ENCODE measurements around the gene EIF4G1. TPM values are rescaled to one million over a fixed set of nuclear protein-coding genes. Genes with fewer than 3 reads are reported as not detected.

EIF4G1 gene
- total RNA-seq, 1 donor from 2014 or later: 192 TPM

GRCh38 chr3:184384342-184384741, 69.9 kb downstream of the EIF4G1 start:
- no peak for DNase-seq (ENCODE audit: low spot score in 2 of 2)
- Histone ChIP-seq H3K4me3 (no peak overlapping the region), H3K27ac (no peak overlapping the region), H3K9me3 (no peaks in the 10 kb centered on the region), H3K4me1 (peaks cover 0 to 11% of the 10 kb centered on the region in 2 donors), H3K27me3 (no peaks in the 10 kb centered on the region), H3K36me3 (no peaks in the 10 kb centered on the region)
- no peak for TF ChIP-seq CTCF (IDR thresholded peaks at IDR 0.05)
- intact Hi-C loops (cut with DNase I): no loop called here

Other genes starting within 250 kb of the EIF4G1 start
- gene HTR3E, start 217.5 kb upstream of the EIF4G1 start, total RNA-seq: not detected
- 24.7 TPM for gene EIF2B5, start 179.2 kb upstream of the EIF4G1 start, total RNA-seq
- gene DVL3, start 159.2 kb upstream of the EIF4G1 start, total RNA-seq: 36.6 TPM
- gene AP2M1, start 139.8 kb upstream of the EIF4G1 start, total RNA-seq: 101 TPM
- 93.3 TPM for gene ABCF3, start 128.4 kb upstream of the EIF4G1 start, total RNA-seq
- gene VWA5B2, start 85.0 kb upstream of the EIF4G1 start, total RNA-seq: 0.32 TPM
- gene ALG3, start 65.6 kb upstream of the EIF4G1 start, total RNA-seq: 167 TPM
- gene EEF1AKMT4, start 64.9 kb upstream of the EIF4G1 start, total RNA-seq: 4.8 TPM
- gene CAMK2N2, start 53.1 kb upstream of the EIF4G1 start, total RNA-seq: not detected
- gene ECE2, start 38.6 kb upstream of the EIF4G1 start, total RNA-seq: not detected
- 151 TPM for gene PSMD2, start 15.4 kb upstream of the EIF4G1 start, total RNA-seq
- gene FAM131A, start 23.0 kb downstream of the EIF4G1 start, total RNA-seq: 47.7 TPM
- gene CLCN2, start 47.0 kb downstream of the EIF4G1 start, total RNA-seq: 31.2 TPM
- gene POLR2H, start 47.1 kb downstream of the EIF4G1 start, total RNA-seq: 26.0 TPM
- gene THPO, start 63.6 kb downstream of the EIF4G1 start, total RNA-seq: not detected
- gene CHRD, start 65.4 kb downstream of the EIF4G1 start, total RNA-seq: 172 TPM
- 1.2 TPM for gene EPHB3, start 247.2 kb downstream of the EIF4G1 start, total RNA-seq